ENCODE measurements around the gene GDPD5. TPM values are rescaled to one million over a fixed set of nuclear protein-coding genes. Genes with fewer than 3 reads are reported as not detected.

Gene GDPD5
- total RNA-seq, 1 donor from 2014 or later = 46.2 TPM

- no peak for DNase-seq (ENCODE audit: low spot score)
Observed at GRCh38 chr11:75536786-75537641, 11.3 kb upstream of the GDPD5 start.

- no peak for DNase-seq (ENCODE audit: low spot score)
Observed at GRCh38 chr11:75535071-75535470, 9.3 kb upstream of the GDPD5 start.

- DNase-seq (ENCODE audit: low spot score) = no peak
Observed at GRCh38 chr11:75534259-75535069, 8.7 kb upstream of the GDPD5 start.

DNA sequence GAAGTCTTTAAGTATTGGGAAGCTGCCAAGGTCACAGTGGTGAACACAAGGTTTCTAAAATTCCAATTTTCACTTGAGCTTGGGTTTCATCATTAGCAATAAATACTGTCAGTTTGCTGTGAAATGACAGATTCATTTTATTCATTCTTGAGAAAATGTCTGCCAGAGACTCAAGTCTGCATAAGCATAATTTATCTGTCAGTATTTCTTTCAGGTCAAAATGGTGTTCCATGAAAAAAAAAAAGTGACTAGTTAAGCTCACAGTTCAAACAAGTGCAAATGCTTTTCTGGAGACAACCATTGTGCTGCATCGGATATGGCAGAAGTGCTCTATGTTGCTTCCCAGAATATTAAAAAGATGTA is 8.1 kb upstream of the GDPD5 start:
- no peak for DNase-seq (ENCODE audit: low spot score)

- DNase-seq (ENCODE audit: low spot score) = no peak
Observed at GRCh38 chr11:75532200-75533048, 6.7 kb upstream of the GDPD5 start.

DNA sequence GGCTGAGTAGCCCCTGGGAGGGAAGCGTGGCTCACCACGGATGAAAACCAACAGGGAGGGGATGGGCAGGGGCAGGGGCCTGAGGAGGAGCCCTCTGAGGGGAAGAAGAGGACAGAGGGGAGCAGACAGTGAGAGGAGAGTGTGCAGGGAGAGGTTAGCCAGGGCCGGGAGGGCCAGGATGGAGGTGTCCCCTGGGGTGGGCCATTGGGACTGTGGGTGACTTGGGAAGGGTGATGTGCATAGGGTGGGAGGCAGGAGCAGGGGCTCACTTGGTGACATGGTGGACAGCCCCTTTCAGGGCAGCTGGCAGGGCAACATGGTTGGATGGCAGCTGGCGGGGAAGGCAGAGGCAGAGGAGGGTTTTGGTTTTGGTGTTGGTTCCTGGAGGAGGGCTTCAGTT is 5.6 kb upstream of the GDPD5 start:
- no peak for DNase-seq (ENCODE audit: low spot score)

- DNase-seq (ENCODE audit: low spot score) = no peak
Observed at GRCh38 chr11:75530577-75530976, 4.8 kb upstream of the GDPD5 start.

DNA sequence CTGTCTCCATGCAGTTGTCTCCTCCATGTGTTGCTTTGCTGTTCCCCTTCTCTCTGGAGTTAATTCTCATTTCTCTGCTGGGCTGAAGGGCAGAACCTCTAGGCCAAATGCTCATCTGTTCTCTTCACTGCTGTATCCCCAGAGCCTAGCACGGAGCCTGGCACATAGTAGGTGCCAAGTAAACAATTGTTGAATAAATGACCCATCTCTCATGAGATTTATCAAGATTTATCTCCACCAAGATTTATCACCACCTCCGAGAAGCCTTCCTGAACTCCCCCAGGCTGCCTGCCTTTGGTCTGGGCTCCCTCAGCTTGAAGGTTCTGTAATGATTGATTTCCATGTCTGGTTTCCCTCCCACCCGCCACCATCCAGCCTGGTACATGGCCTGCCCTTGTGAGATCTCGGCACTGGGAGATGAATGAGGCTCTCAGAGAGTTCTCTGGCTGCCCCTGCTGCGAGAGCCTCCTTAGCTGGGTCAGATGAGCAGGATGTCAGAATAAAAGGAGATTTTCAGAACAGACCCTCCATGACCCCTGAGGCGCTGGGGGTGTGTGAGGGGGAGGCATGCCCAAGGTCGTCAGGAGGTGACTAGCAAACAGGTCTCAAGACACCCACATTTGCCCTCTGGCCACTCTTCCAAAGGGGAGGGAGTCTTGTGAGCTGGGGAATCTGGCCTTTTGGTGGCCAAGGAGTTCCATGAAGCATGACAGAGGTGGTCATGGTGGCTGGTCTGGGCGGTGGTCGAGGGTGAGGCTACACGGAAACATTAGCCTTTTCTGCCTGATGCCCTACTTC is 2.4 kb upstream of the GDPD5 start:
- no peak for DNase-seq (ENCODE audit: low spot score)

DNA sequence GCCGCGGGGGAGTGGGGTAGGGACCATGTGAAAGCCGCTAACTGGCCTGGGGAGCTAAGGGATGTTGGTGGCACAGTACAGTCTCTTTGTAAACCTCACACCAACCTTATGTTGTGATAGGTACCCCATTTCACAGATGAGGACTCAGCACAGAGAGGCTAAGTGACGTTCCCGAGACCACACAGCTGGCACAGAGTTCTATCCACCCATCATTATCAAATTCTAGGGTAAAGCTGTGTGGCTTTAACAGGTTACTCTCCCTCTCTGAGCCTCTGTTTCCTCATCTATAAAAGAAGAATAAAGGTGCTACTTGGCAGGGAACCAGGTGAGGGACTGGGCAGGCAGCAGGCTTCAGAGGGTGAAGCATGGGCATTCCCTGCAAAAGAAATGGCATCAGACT is 1.4 kb upstream of the GDPD5 start:
- no peak for DNase-seq (ENCODE audit: low spot score)

DNA sequence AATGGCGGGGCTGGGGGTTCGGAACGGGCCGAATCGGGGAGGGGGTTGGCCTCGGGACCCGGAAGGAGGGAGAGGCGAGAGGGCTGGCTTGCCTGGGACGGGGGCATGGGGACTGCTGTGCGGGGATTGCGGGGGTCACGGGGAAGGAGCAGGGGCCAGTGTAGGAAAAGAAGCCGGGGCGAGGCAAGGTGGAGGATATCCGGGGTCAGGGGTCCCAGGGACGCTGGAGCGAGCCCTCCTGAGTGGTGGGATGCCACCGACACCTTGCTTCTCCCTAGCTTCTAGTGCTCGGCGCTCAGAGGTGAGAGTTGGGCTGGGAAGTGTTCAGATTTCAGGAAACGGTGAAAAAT is 426 bp upstream of the GDPD5 start:
- DNase-seq (ENCODE audit: low spot score) = no peak

GRCh38 chr11:75524665-75525432 is 892 bp downstream of the GDPD5 start:
- no peak for DNase-seq (ENCODE audit: low spot score)

GRCh38 chr11:75523811-75524664 is 1.7 kb downstream of the GDPD5 start:
- DNase-seq (ENCODE audit: low spot score) = no peak

DNA sequence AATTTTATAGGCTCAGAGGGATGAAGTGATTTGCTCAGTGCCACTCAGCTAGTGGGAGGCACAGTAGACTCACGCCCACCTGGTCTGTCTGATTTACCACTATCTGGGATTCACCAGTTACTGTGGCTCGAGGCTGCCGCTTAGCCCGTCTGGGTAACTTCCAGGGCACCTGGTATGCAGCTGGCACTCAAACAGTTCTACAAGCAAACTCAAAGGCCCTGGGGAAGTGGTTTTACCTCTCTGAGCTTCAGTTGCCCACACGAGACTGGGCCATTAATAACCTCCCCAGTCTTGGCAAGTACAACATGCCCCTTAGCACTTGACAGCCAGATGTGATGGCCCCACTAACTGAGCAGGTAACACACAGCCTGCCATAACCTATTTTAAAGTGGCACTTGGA is 2.6 kb downstream of the GDPD5 start:
- DNase-seq (ENCODE audit: low spot score) = no peak

DNA sequence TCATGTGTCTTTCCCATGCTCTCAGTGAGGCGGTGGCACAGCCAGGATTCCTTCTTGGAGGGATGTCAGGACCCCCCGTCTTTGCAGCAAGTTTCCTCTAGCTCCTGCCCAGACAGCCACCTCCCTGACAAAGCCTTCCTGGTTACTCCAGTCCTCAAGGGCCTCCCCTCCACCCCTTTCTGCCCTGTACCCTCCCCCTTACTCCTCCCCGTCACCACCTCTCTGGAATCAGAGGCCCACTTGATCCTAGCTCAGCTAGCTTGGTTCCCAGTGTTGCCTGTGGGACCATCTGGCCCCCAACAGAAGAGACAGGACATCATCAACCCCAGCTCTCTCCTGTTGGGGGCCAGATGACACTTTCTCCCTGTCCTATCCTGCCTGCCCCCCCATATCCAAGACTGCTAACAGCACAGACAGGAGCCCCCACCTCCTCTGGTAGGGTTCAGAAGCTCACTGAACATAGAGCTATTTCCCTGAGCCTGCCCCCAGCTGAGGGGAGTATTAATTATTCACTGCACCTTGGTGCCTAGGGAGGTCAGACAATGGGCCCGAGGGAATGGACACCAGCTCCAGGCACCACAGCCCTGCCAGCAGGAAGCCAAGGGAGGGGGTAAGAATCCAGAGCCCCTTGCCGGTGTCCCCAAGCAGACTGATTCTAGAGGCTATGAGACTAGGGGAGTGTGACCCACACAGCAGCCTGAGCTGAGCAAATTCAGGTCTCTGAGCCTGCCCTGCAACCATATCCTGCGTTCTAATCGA is 3.3 kb downstream of the GDPD5 start:
- no peak for DNase-seq (ENCODE audit: low spot score)

GRCh38 chr11:75520688-75521087 is 5.1 kb downstream of the GDPD5 start:
- DNase-seq (ENCODE audit: low spot score) = no peak

GRCh38 chr11:75518771-75519653 is 6.7 kb downstream of the GDPD5 start:
- DNase-seq (ENCODE audit: low spot score) = no peak

GRCh38 chr11:75518204-75518549 is 7.6 kb downstream of the GDPD5 start:
- DNase-seq (ENCODE audit: low spot score) = no peak

- no peak for DNase-seq (ENCODE audit: low spot score)
Observed at GRCh38 chr11:75516886-75517285, 8.9 kb downstream of the GDPD5 start.
